Spinal cord (tissue), 10 donors: ENCODE results near the gene EEA1. TPM values are rescaled to one million over a fixed set of nuclear protein-coding genes. Genes with fewer than 3 reads are reported as not detected.

ENCODE experiments used
- DNase-seq, 6 donors: peaks; one replicate each; pipeline versions ENCODE4 v3.0.0 to v3.0.0-alpha.2; 2013 to 2015; ENCODE audit warnings: low spot score in 6 of 6, low read depth in 4 of 6
- H3K27ac ChIP-seq: one replicate; pipeline ENCODE4 v1.5.1; 2013; ENCODE audit warnings: low read depth, low read length, control low read depth
- H3K27me3 ChIP-seq: one replicate; pipeline ENCODE4 v1.6.1; 2013; ENCODE audit warnings: low read length; ENCODE audit not compliant: control insufficient read depth, insufficient read depth
- H3K36me3 ChIP-seq: one replicate; pipeline ENCODE4 v1.6.1; 2013; ENCODE audit warnings: low read length; ENCODE audit not compliant: control insufficient read depth, insufficient read depth
- H3K4me1 ChIP-seq: one replicate; pipeline ENCODE4 v1.6.1; 2013; ENCODE audit warnings: low read length; ENCODE audit not compliant: control insufficient read depth, insufficient read depth
- H3K4me3 ChIP-seq: one replicate; pipeline ENCODE4 v1.5.1; 2013; ENCODE audit warnings: low read depth, low read length, control low read depth
- H3K9me3 ChIP-seq: one replicate; pipeline ENCODE4 v1.6.1; 2013; ENCODE audit warnings: low read length; ENCODE audit not compliant: control insufficient read depth, insufficient read depth
- WGBS: methylation state at CpG from one replicate; pipeline ENCODE4 v1.1.5; 2013; ENCODE audit warnings: missing lambda C conversion rate; ENCODE audit not compliant: insufficient coverage; 5-methylcytosine and 5-hydroxymethylcytosine counted together
- polyA plus RNA-seq, 2 donors: library from polyadenylated mRNA; unstranded; fragments of 120-200 nt; gene quantifications; one replicate each; pipeline ENCODE4 v1.2.1, GENCODE V29; 2013; ENCODE audit not compliant: insufficient read length in 2 of 2
- total RNA-seq, 2 donors: library from RNA; depleted of rRNA in 1 of 2; stranded (reverse); fragments of 120-200 nt in 1 of 2; fragments of >200 nt in 1 of 2; gene quantifications; one replicate each; pipeline versions ENCODE4 v1.2.3 to v1.2.4, GENCODE V29; 2013 to 2014
- donor health status: healthy.

Gene EEA1
- total and polyA plus RNA-seq, 4 donors: 10.4 to 31.9 (median 19.4) TPM

DNA sequence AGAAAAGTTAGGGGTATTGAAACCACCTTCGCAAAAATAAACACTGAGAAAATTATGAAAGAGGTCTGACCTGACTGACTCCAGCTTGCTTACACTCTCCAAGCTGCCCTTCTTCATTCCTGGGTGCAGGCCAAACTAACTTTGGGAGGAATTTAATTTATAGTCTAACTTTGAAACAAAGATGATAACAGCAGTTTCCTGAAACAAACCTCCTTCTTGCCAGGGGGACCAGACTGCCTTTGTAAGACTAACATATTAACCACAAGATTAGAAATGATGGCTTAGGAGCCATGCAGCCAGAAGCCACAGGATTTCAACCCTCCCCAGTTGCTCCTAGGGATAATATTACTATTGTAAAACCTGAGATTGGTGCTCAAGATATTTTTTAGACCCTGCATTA lies 13.8 kb upstream of the EEA1 start:
- no peak for DNase-seq
- H3K4me1 ChIP-seq: no peaks in the 10 kb centered on the region
- WGBS: no CpG with 5 or more reads among the region's 1 CpG
- H3K27ac ChIP-seq: no peak overlapping the region
- H3K27me3 ChIP-seq: no peaks in the 10 kb centered on the region
- H3K36me3 ChIP-seq: no peaks in the 10 kb centered on the region
- no peak overlapping the region for H3K4me3 ChIP-seq
- no peaks in the 10 kb centered on the region for H3K9me3 ChIP-seq

DNA sequence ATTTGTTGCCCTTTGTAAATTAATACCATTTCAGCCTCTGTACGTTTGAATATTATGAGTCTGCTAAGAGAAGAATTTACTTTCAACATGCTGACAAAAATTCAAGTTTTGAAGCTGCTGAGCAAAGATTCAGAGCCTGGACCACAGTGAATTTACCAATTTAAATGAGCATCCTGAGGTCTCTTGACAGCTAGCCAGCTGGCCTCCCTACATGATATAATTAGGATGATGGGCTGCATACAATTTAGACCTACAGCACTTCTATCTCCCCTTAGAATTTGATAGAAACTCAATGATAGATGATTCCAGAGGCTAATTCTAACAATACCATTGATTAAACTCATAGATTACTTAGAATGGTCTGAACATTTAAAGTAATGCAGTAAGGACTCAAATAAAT lies 10.0 kb upstream of the EEA1 start:
- Histone ChIP-seq H3K4me1 (no peaks in the 10 kb centered on the region), H3K27me3 (no peaks in the 10 kb centered on the region)
- WGBS: no CpG with 5 or more reads among the region's 1 CpG

DNA sequence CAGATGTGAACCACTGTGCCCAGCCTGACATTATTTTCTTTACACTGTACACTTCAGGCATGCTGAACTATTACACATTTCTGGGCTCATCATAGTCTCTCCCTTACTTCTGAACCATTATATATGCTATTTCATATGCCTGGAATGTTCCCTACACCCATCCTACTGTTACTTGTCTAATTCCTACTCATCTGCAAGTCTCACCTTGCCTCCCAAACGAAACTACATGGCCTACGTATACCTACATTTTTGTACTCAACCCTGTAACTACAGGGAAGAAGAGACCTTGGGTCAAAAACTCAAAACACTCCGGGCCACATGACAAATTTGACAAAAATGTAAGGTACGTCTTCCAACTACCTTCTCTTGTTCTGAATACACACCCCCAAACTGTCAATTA lies 9.5 kb upstream of the EEA1 start:
- Histone ChIP-seq H3K27ac (no peak overlapping the region), H3K4me3 (no peak overlapping the region), H3K9me3 (no peaks in the 10 kb centered on the region), H3K36me3 (no peaks in the 10 kb centered on the region), H3K4me1 (no peaks in the 10 kb centered on the region), H3K27me3 (no peaks in the 10 kb centered on the region)
- 91% methylated on average over 2 of the region's 4 CpGs for WGBS
- DNase-seq: no peak

More for the DNA sequence above, 10.0 kb upstream of the EEA1 start:
- Histone ChIP-seq H3K27ac (no peak overlapping the region), H3K9me3 (no peaks in the 10 kb centered on the region), H3K36me3 (no peaks in the 10 kb centered on the region), H3K4me3 (no peak overlapping the region)
- DNase-seq: peak in 1 of 6 donors; percentile 50

DNA sequence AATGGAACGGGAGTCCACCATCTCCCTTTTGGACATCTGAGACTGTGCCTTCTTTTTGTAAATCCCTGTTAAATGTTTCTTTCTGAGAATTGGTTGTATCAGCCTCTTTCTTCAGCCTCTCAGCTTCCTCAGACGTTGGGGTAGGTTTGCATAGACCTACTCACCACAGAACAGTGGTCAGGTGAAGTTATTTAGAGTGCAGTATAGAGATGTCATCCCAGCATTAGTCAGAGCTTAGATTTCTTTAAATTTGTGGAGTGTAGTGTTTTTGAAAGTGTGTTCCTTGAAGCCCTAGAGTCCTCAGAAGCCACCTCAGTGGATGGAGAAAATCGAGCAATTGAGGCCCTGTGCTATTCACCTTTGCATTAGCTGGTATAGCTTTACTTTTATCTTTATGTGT lies 8.9 kb upstream of the EEA1 start:
- Histone ChIP-seq H3K9me3 (no peaks in the 10 kb centered on the region), H3K36me3 (no peaks in the 10 kb centered on the region), H3K27ac (no peak overlapping the region), H3K27me3 (no peaks in the 10 kb centered on the region), H3K4me3 (no peak overlapping the region), H3K4me1 (no peaks in the 10 kb centered on the region)
- no CpG with 5 or more reads among the region's 3 CpGs for WGBS
- DNase-seq: no peak

DNA sequence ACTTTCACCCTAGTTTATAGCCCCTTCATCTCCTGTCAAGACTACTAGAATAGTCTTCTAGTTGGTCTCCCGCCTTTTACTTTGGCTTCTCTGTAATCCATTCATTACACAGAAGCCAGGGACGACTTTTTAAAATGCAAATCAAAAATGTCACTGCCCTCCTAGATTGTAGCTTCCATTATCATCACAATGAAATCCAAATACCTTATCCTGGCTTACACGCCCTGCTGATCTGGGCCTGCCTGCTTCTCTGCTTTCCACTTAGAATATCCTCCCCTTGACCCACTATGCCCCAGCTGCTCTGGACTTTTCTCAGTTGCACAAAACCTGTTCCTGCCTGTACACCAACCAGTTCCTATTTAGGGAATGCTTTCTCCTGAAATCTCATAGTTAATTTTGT lies 4.5 kb upstream of the EEA1 start:
- no peaks in the 10 kb centered on the region for H3K36me3 ChIP-seq
- no peak overlapping the region for H3K27ac ChIP-seq
- WGBS: 71% methylated on average over 3 of the region's 3 CpGs
- H3K4me1 ChIP-seq: peaks cover 3% of the 10 kb centered on the region
- no peaks in the 10 kb centered on the region for H3K27me3 ChIP-seq
- no peak for DNase-seq
- no peak overlapping the region for H3K4me3 ChIP-seq
- H3K9me3 ChIP-seq: no peaks in the 10 kb centered on the region

DNA sequence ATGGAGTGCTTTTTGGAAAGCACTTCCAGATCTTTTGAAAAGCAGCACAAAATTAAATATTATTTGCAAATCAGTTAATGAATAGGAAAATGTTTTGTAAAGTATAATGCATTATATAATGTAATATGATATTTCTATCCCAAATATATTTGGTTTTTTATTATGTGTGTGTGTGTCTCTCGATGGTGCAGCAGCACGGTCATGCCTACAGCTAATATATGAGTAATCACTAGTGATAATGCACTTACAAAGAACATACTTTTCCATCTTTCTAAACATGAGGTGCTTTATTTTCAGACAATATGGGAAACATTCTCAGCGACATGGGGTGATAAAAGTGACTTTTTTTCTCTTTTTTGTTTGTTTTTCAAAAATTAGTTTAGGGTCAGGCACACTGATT lies 1.3 kb upstream of the EEA1 start:
- Histone ChIP-seq H3K27ac (peak overlapping the region; percentile 97), H3K36me3 (no peaks in the 10 kb centered on the region), H3K4me1 (peaks cover 6% of the 10 kb centered on the region), H3K4me3 (no peak overlapping the region), H3K27me3 (no peaks in the 10 kb centered on the region), H3K9me3 (no peaks in the 10 kb centered on the region)
- WGBS: 83% methylated on average over 1 of the region's 3 CpGs
- DNase-seq: no peak

DNA sequence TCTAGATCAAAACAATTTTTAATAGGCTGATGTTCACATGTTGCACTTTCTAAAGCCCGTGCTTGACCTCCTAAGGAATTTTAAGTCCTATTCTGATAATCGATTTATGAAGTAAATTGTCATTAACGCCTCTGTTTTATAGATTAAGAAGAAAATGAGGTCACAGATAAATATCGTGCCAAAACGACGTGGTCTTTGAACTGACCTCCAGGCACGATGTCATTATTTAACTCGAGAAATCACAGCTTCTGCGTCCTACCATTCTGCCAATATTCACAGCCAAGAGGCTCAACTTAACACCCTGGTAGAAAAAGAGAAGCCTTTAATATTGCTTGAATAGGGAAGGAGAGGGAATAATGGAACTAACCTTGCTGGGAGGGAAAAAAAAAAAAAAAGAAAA lies 888 bp upstream of the EEA1 start:
- Histone ChIP-seq H3K27ac (peak overlapping the region; percentile 97), H3K4me1 (peaks cover 6% of the 10 kb centered on the region), H3K36me3 (no peaks in the 10 kb centered on the region), H3K9me3 (no peaks in the 10 kb centered on the region), H3K27me3 (no peaks in the 10 kb centered on the region), H3K4me3 (peak overlapping the region; percentile 80)
- WGBS: no CpG with 5 or more reads among the region's 9 CpGs
- peak in 4 of 6 donors; percentile 7 to 54 (median 20) for DNase-seq

DNA sequence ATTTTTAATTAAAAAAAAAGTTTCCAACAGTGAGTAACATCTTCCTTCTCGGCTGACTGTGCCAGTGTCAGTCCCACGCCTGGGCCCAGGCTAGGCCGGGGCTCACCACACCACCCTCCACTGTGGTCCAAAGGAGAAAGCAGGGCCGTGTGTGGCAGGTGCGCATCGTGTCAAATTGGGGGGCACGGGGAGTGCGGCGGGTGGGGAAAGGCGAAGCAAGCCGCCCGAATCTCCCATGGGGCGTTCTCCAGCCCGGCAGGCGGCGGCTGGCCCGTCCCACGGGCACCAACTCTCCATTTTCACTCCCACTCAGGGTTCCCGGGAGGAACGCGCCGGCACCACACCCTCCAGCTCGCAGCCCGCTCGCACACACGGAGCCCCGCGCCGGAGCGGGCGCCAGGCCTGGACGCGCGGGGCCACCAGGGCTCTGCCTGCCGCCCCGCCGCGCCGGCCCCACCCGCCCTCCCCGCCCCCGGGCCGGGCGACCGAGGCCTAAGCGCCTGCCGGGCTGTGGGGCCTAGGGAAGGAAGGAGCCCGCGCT lies 604 bp downstream of the EEA1 start:
- Histone ChIP-seq H3K9me3 (no peaks in the 10 kb centered on the region), H3K27ac (peak overlapping the region; percentile 94), H3K27me3 (no peaks in the 10 kb centered on the region), H3K4me3 (peak overlapping the region; percentile 71), H3K4me1 (peaks cover 6% of the 10 kb centered on the region), H3K36me3 (no peaks in the 10 kb centered on the region)
- peak in 4 of 6 donors; percentile 7 to 49 (median 12) for DNase-seq
- under 1% methylated on average over 45 of the region's 49 CpGs for WGBS

DNA sequence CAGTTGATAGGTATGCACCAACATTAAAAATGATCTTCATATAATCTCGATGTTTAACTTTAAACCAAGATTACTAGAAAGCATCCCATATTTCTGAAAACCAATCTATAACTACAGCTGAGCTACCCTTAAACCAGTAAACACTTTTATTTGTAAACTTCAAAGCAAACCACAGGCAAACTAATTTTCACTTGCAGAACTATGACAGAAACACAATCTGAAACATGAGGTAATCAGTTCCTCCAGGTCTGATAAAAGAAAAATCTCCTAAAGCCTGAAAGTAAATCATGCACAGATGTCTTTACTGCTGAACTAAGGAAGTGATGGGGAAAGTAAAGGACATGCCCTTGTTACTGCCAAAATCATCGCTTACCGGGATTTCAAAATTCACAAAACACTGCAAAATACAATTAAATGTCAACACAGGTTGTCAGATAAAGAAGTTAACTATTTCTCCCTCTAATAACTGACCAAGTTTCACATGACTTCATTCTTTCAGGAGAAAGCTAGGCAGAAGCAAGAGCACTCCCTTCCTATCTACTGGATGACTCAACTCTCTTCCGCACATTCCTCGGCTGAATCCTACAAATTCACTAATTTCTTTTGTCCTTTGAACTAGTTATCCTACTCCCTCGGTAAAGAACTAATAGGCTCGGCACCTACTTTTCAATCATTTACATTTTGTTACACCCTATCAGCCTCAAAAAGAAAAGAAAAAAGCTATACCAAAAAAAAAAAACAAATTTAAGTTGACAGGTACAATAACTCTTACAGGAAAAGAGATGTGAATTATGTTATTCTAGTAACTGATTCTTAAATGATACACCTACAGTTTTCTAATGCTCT lies 1.4 kb downstream of the EEA1 start:
- DNase-seq: peak in 3 of 6 donors; percentile 22 to 24 (median 24)
- Histone ChIP-seq H3K36me3 (no peaks in the 10 kb centered on the region), H3K4me3 (peak overlapping the region; percentile 71), H3K27ac (peak overlapping the region; percentile 92), H3K9me3 (no peaks in the 10 kb centered on the region), H3K27me3 (no peaks in the 10 kb centered on the region), H3K4me1 (peaks cover 6% of the 10 kb centered on the region)
- WGBS: 20% methylated on average over 1 of the region's 7 CpGs

DNA sequence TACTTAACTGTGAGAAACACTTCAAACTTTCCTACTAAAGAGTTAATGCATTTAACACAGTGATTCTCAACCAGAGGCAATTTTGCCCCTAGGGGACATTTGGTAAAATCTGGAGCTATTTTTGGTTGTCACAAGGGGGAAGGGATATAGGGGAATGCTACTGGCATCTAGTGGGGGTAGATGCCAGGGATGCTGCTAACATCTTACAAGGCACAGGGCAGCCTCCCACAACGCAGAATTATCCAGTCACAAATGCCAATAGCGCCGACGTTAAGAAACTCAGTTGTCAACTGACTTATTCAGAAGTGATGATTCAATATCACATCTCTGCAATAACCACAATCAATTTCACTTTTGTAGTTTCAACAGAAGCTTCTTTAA lies 2.0 kb downstream of the EEA1 start:
- Histone ChIP-seq H3K36me3 (no peaks in the 10 kb centered on the region), H3K4me3 (no peak overlapping the region), H3K27ac (no peak overlapping the region), H3K9me3 (no peaks in the 10 kb centered on the region), H3K4me1 (peaks cover 6% of the 10 kb centered on the region), H3K27me3 (no peaks in the 10 kb centered on the region)
- 20% methylated on average over 3 of the region's 4 CpGs for WGBS
- peak in 4 of 6 donors; percentile 4 to 43 (median 24) for DNase-seq
